UCSD-AML1 (cell line): ENCODE data around the gene PYY.
A peak's percentile ranks its signal among the peaks of the same experiment; 100 is the strongest.
"Not testable (repeated sequence)": the region's sequence is repeated elsewhere in the genome, so short reads cannot be mapped to it uniquely, and the experiment has no call there.

ENCODE experiments used
- DNase-seq: peaks from one replicate; lab custom pipeline; 2025; ENCODE audit not compliant: unreplicated experiment; lab: John Stamatoyannopoulos, UW

PYY gene

GRCh38 chr17:43953746-43954145 is at the start of gene PYY:
Gene PYY, minus strand, starts transcription at chr17:43953940. Its CDS starts 457 bp downstream, at chr17:43953483.
- no peak for DNase-seq

DNA sequence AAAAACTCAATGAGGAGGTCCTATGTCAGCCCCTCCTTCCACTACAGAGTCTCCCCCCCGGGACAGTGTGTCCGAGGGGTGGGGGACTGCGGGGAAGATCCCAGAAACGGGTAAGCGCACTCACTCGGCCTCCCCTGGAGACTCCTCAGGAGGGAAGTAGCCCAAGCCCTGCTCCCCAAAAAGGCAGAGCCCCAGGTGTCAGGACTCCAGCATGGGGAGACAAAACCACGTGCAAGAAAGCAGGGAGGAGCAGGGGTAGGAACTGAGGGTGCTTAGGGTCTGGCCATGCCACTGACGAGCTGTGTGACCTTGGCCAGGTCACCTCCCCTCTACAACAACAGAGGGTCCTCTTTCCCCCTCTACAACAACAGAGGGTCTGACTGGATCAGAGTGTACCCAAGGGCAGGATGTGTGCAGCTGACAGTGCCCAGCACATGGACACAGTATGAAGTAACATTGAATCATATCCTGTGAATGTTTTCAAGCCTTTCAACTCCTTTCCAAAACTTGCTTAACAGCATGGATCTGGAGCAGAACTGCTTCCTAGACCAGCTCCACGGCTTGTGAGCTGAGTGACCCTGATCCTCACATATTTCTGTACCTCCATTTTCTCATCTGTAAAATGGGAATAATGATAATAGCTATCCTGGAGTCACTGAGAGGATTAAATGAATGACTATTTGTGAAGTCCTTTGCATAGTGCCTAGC is 48.6 kb upstream of the PYY start:
- DNase-seq = no peak

DNA sequence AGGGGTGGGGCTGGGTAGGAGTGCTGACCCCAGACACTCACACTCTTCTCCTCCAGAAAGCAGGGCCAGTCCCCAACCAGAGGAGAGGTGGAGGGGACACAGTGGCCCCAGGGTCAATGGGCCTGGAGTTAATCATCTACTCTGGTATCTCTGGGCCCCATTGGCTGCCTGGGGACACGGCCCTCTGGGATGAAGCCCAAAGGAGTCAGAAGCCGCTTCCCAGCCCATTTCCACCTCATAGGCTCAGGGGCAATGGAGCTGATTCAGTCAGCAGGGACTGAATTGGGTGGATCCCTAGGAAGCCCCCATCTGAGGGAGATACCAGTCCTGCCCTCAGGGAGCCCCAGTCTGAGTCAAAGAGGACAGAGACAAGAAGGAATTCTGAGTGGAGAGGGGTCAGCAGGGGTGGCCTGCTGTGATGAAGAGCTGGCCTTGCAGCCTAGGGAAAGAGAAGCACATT is 47.8 kb upstream of the PYY start:
- DNase-seq = no peak

DNA sequence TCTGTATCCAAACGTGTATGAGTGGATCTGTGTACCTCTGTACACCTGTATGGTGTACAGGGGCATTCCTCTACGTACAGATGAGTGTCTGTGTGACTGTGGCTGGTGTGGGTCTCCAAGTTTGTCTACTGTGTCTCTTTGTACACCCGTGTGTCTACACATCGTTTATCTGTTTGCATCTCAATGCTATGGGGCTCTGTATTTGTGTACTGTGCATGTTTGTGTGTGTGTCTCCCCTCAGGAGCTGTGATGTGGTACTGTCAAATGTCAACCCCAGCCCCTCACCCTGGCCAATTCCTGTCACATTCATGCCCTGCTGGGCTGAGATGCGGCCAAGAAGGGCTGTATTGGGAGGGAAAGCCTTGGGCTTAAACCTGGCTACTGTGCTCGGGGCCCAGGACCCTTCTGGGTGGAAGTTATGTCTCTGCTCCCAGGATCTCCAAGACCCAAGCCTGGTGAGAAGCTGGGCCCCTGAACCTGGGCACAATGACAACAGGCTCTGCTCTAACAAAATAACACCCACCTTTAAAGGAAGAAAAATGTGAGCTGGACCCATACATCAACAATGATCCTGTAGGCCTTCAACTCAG is 47.2 kb upstream of the PYY start:
- DNase-seq = no peak

DNA sequence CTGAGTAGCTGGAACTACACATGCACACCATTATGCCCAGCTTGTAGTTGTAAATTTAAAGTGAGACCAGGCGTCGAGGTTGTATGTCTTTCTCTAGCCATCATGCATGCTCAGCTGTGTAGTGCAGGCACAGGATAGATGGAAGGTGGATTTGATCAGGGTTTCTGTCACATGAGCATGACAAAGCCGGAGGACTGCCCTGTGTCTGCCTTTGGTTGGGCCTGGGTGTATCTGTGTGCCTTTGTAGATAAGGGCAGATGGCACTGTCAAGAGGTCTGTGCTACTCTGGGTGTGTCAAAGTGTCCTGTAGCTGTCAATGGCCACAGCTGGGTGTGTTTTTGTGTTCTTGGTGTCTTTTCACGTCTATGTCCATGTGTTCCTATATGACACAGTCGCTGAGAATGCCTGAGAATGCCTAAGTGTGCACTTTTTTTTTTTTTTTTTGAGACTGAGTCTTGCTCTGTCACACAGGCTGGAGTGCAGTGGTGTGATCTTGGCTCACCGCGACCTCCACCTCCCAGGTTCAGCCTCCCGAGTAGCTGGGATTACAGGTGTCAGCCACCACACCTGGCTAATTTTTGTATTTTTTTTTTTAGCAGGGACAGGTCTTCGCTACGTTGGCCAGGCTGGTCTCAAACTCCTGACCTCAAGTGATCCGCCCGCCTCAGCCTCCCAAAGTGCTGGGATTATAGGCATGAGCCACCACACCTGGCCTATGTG is 46.6 kb upstream of the PYY start:
- no peak for DNase-seq

GRCh38 chr17:43999024-43999423 is 45.3 kb upstream of the PYY start:
- DNase-seq = no peak

DNA sequence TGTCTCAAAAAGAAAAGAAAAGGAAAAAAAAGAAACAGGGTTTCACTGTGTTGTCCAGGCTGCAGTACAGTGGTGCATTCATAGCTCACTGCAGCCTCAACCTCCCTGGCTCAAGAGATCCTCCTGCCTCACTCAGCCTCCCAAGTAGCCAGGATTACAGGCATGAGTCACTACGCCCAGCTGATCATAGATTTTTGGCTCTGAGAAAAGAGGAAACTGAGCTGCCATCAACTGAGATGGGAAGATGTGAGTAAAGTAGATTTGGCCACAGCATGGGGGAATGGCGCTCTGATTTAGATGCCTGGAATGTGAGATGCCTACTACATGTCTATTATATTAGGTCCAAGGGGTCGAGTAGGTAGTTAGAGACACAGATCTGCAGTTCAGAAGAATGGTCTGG is 44.8 kb upstream of the PYY start:
- DNase-seq = no peak

DNA sequence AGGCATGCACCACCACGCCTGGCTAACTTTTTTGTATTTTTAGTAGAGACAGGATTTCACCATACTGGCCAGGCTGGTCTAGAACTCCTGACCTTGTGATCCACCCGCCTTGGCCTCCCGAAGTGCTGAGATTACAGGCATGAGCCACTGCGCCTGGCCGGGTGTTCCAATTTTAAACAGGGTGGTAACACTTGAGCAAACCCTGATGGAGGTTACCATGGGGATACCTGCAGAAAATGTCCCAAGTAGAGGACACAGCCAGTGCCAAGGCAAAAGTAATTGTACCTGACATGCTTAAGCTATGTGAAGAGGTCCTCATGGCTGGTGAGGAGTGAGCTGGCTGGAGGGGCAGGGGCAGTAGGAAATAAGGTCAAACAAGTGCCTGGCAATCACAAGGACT is 43.4 kb upstream of the PYY start:
- DNase-seq = not testable (repeated sequence)

DNA sequence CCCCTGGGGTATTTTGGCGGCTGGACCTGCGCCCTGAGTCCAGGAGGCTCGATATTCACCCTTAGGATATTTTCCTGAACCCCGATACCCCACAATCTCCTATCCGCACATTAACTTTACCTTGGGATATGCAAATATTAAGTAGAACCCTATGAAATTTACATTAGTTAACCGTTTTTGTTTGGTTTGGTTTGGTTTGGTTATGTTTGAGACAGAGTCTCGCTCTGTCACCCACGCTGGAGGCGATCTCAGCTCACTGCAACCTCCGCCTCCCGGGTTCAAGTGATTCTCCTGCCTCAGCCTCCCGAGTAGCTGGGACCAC is 41.4 kb upstream of the PYY start:
- no peak for DNase-seq

- DNase-seq = peak; percentile 74
Observed at GRCh38 chr17:43994272-43995149, 40.8 kb upstream of the PYY start.

GRCh38 chr17:43992641-43993040 is 38.9 kb upstream of the PYY start:
- peak; percentile 58 for DNase-seq

GRCh38 chr17:43988301-43988700 is 34.6 kb upstream of the PYY start:
- no peak for DNase-seq

DNA sequence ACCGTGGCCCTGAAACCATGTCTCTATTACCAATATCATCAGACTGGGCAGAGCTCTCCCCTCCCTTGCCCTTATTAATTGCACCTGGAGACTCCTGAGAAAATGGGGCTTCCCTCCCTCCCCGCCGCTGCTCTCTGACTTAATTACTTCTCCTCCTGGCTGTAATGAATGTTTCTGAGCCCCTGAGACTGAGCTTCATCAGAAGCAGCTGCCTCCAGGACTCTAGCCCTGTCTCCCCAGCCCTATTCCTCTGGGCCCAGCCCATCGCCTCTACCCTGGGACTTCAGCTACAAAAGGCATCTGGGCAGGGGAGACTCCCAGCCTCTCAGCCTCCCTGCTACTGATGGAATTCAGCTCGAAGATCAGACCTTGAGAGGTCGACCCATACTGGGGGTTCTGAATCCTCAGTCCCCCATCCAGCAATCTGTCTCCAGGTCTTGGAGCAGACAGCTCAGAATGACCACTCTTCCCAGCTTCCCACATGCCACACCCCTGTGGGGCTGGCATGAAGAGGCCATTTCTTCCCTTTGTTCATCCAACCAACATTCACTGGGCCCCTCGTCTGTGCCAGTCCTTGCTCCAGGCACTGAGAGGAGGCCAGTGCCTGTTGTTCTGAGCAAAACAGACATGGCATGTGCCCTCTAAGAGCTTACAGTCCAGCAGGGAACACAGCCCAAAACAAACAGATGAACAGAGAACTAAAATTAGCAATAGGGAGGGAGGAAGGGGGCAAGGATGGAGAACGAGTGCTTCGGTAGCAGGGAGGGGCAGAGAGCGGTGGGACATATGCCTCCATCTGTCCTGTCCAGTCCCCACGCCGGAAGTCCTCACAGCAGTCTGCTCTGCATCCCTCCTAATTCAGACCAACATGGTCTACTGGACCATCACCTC is 33.6 kb upstream of the PYY start:
- DNase-seq = no peak

DNA sequence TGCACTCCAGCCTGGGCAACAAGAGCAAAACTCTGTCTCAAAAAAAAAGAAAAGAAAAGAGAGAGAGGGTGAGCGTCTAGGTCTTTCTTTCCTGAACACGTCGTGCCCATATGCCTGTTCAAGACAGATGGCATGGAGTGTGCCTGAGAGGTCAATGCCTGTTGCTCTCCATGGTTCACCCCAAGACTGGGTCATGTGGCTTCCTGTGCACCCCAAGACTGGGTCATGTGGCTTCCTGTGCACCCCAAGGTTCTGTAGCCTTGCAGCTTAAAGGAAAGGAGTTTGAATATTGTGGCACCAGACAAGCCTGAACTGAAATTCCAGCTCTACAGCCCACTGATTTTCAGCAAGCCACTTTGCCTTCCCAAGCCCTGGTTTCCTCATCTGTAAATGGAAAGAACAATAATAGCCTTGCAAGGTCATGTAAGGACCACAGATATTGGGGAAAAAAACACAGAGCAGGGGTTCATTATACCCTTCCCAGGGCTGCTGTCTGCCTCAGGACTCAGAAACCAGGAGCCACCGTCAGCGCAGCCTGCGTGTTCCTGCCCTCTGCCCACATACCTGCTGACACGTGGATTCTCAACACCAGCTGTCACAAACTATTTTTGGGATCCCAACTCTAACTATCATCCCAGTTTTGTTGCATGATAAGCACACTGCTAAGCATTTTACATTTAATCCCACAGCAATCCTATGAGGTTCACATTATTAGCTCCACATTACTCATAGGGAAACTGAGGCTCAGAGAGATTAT is 32.7 kb upstream of the PYY start:
- no peak for DNase-seq

DNA sequence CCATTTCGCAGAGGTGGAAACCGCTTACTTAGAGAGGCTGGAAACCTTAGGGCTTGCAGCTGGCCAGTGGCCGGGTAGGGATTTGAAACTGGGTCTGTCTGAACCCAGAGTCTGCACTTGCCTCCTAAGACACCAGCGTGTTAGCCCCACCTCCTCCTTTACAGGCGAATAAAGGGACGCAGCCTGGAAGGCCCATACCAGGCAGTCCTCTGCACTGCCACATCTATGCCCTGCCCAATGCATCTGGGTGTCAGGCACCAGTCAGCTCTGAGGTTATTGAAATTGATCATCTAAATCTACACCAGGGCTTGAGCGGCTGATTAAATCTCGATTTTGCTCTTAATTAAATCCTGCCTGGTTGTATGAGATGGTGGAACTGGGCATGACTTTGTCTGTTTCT is 30.8 kb upstream of the PYY start:
- DNase-seq = no peak

DNA sequence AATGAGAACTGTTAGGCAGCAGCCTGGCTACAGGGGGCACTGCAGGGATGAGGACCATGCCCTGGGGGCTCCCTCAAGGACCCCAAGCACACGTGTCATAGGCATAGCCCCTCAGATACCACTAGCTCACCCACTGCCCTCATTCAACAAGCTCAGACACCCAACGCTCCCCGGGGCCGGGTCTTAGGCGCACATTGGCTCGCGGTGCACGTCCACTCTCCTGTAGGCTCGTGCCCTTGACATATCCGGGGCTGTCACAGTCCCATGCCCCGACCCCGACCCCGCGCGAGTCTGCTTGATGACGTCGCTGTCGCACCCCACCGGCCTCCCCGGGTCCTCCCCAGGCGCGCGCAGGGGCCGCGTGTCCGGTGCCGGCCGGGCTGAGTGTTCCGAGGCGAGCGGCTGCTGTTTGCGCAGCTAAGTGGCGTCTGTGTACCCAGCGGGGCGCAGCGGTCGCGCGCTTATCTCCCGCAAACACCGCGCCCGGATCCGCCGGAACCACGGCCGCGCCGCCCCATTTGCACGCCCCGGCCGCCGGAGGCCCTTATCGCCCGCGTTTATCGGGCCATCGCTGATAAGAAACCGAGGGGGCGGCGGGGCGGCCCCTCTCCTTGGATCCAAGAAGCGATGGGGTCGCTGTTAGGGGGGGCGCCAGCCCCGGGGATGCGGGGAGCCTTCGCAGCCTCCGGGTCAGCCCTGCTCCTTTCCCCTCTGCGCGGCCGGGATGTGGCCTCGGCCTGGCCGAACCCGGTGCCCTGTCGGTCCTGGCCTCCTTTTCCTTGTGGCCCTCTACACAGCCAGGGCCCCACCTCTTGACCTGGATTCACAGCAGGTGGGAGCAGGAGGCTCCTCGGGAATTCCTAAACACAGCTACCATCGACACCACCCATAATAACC is 30.0 kb upstream of the PYY start:
- no peak for DNase-seq

DNA sequence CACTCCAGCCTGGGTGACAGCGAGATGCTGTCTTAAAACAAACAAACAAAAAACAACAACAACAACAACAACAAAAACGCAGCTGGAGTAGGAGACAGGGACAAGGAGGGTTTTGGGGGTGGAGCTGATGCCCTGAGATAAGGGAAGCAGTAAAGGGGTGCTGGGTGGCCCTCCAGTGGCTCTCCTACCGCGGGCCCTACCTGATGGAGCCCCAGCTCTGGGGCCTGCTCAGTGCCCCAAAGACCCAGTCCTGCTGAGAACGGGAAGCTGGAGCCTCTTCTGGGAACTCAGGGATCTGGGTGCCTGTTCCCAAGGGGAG is 29.4 kb upstream of the PYY start:
- DNase-seq = no peak

- DNase-seq = no peak
Observed at GRCh38 chr17:43982171-43982570, 28.4 kb upstream of the PYY start.

DNA sequence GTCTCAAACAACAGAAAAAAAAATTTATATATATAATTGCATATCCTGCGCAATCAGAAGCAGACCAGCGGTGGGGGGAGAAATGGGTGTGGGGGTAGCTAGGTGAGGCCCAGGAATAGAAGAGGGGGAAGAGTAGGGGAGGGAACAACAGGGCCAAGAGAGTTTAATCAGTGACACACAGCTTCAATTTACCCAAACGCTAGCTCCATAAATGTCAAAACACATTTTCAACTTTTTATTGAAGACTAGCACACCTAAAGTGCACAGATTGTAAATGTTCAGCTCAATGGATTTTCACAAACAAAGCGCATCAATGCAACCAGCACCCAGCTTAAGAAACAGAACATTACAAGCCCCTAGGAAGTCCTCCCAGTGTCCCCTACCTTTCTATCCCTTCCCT is 25.9 kb upstream of the PYY start:
- no peak for DNase-seq
